WTC11 (cell line): ENCODE results near the gene GPR161. TPM values are rescaled to one million over a fixed set of nuclear protein-coding genes. Genes with fewer than 3 reads are reported as not detected.

Experiments
- ATAC-seq: fragments of 200-7000 bp; cut with Tn5 transposase; 2 replicates; pipeline ENCODE4 v1.10.0; 2021; ENCODE audit warnings: mild to moderate bottlenecking, moderate library complexity
- CTCF ChIA-PET: fragments of 300-600 bp; sonication (Branson Sonifier 250); formaldehyde crosslinking; loops from one replicate; lab custom pipeline; 2021; ENCODE audit warnings: antibody characterized with exemption; lab: Charles Lee
- POLR2A ChIA-PET: fragments of 350-600 bp; sonication (Branson Sonifier 250); formaldehyde crosslinking; loops from one replicate; lab custom pipeline; 2021; ENCODE audit warnings: antibody characterized with exemption; lab: Charles Lee
- DNase-seq: peaks from one replicate; pipeline ENCODE4 v3.0.0; 2021; ENCODE audit warnings: low spot score
- H3K27ac Mint-ChIP-seq: 2 replicates; pipeline ENCODE4 v1.8.0; 2021; ENCODE audit warnings: mixed read lengths
- H3K27me3 Mint-ChIP-seq: 2 replicates; pipeline ENCODE4 v1.8.0; 2021; ENCODE audit warnings: low read depth, mild to moderate bottlenecking, moderate library complexity, mixed read lengths
- H3K36me3 Mint-ChIP-seq: 2 replicates; pipeline ENCODE4 v1.8.0; 2021; ENCODE audit warnings: mixed read lengths
- H3K4me1 Mint-ChIP-seq: 2 replicates; pipeline ENCODE4 v1.8.0; 2022; ENCODE audit warnings: mixed read lengths
- H3K4me3 Mint-ChIP-seq: 2 replicates; pipeline ENCODE4 v1.8.0; 2021; ENCODE audit warnings: mild to moderate bottlenecking, moderate library complexity, mixed read lengths
- H3K9me3 Mint-ChIP-seq: 2 replicates; pipeline ENCODE4 v1.8.0; 2021; ENCODE audit warnings: mixed read lengths
- ATF3 ChIP-seq: sonication (generic); formaldehyde crosslinking; conservative IDR thresholded peaks from 2 replicates; pipeline ENCODE4 v1.8.1; 2022; ENCODE audit warnings: mild to moderate bottlenecking, missing genetic modification reagents
- E2F4 ChIP-seq: sonication (generic); formaldehyde crosslinking; IDR thresholded peaks from 2 replicates; pipeline ENCODE4 v1.8.1; 2022; ENCODE audit warnings: low read depth, mild to moderate bottlenecking, moderate library complexity, missing genetic modification reagents, borderline replicate concordance
- EMX1 ChIP-seq: fragments of 250-450 bp; sonication (Bioruptor Pico); IDR thresholded peaks from 2 replicates; pipeline ENCODE4 v1.8.0; 2021; ENCODE audit warnings: mild to moderate bottlenecking
- FOXP4 ChIP-seq: sonication (generic); formaldehyde crosslinking; IDR thresholded peaks from 2 replicates; pipeline ENCODE4 v1.8.0; 2022; ENCODE audit warnings: mild to moderate bottlenecking, missing genetic modification reagents
- GABPB1 ChIP-seq: sonication (generic); formaldehyde crosslinking; IDR thresholded peaks from 2 replicates; pipeline ENCODE4 v1.8.1; 2023; ENCODE audit warnings: mild to moderate bottlenecking, missing genetic modification reagents
- GRHL2 ChIP-seq: fragments of 250-450 bp; sonication (Bioruptor Pico); IDR thresholded peaks from 2 replicates; pipeline ENCODE4 v1.8.0; 2022; ENCODE audit warnings: mild to moderate bottlenecking, moderate library complexity; ENCODE audit not compliant: insufficient replicate concordance, severe bottlenecking
- HMGXB4 ChIP-seq: sonication (generic); formaldehyde crosslinking; IDR thresholded peaks from 2 replicates; pipeline ENCODE4 v1.8.1; 2023; ENCODE audit warnings: mild to moderate bottlenecking, moderate library complexity, missing genetic modification reagents
- IRF2 ChIP-seq: sonication (generic); formaldehyde crosslinking; IDR thresholded peaks from 2 replicates; pipeline ENCODE4 v1.8.0; 2022; ENCODE audit warnings: low read depth, missing genetic modification reagents, borderline replicate concordance
- JAZF1 ChIP-seq: fragments of 250-450 bp; sonication (Bioruptor Pico); IDR thresholded peaks from 2 replicates; pipeline ENCODE4 v1.9.0; 2021; ENCODE audit warnings: moderate library complexity, mild to moderate bottlenecking, inconsistent platforms
- NR3C1 ChIP-seq: sonication (generic); formaldehyde crosslinking; conservative IDR thresholded peaks from 2 replicates; pipeline ENCODE4 v1.8.1; 2023; ENCODE audit warnings: low read depth, mild to moderate bottlenecking, missing genetic modification reagents
- OVOL2 ChIP-seq: fragments of 250-450 bp; sonication (Bioruptor Pico); IDR thresholded peaks from 2 replicates; pipeline ENCODE4 v1.9.0; 2021; ENCODE audit warnings: mild to moderate bottlenecking, borderline replicate concordance
- PRRX2 ChIP-seq: fragments of 250-450 bp; sonication (Bioruptor Pico); IDR thresholded peaks from 2 replicates; pipeline ENCODE4 v1.8.0; 2021; ENCODE audit warnings: mild to moderate bottlenecking
- SOX15 ChIP-seq: fragments of 250-450 bp; sonication (Bioruptor Pico); IDR thresholded peaks from 2 replicates; pipeline ENCODE4 v1.9.0; 2021; ENCODE audit warnings: mild to moderate bottlenecking
- SP1 ChIP-seq: sonication (generic); formaldehyde crosslinking; conservative IDR thresholded peaks from 2 replicates; pipeline ENCODE4 v1.8.1; 2022; ENCODE audit warnings: missing genetic modification reagents
- TCF7 ChIP-seq: sonication (generic); formaldehyde crosslinking; IDR thresholded peaks from 2 replicates; pipeline ENCODE4 v1.8.0; 2022; ENCODE audit warnings: mild to moderate bottlenecking, low read depth, missing genetic modification reagents, moderate library complexity
- TEAD1 ChIP-seq: sonication (generic); formaldehyde crosslinking; IDR thresholded peaks from 2 replicates; pipeline ENCODE4 v1.8.0; 2022; ENCODE audit warnings: mild to moderate bottlenecking, missing genetic modification reagents
- TP53 ChIP-seq: sonication (generic); formaldehyde crosslinking; IDR thresholded peaks from 2 replicates; pipeline ENCODE4 v1.8.1; 2023; ENCODE audit warnings: mild to moderate bottlenecking, missing genetic modification reagents
- USF2 ChIP-seq: sonication (generic); formaldehyde crosslinking; IDR thresholded peaks from 2 replicates; pipeline ENCODE4 v1.8.1; 2023; ENCODE audit warnings: mild to moderate bottlenecking, missing genetic modification reagents, moderate library complexity
- ZNF232 ChIP-seq: sonication (generic); formaldehyde crosslinking; IDR thresholded peaks from 2 replicates; pipeline ENCODE4 v1.8.0; 2022; ENCODE audit warnings: mild to moderate bottlenecking, missing genetic modification reagents
- ZNF281 ChIP-seq: sonication (generic); formaldehyde crosslinking; IDR thresholded peaks from 2 replicates; pipeline ENCODE4 v1.8.0; 2023; ENCODE audit warnings: mild to moderate bottlenecking, missing genetic modification reagents
- total RNA-seq: library from RNA; stranded (reverse); gene quantifications from 3 replicates; pipeline ENCODE4 v1.2.3, GENCODE V29; 2021
- TF ChIP-seq, protein P1 (sequence below): sonication (generic); formaldehyde crosslinking; IDR thresholded peaks from 2 replicates; pipeline ENCODE4 v1.8.1; 2022; ENCODE audit warnings: mild to moderate bottlenecking, missing genetic modification reagents, moderate library complexity, borderline replicate concordance

The GPR161 gene
- total RNA-seq, 1 experiment from 2014 or later, result 11.6 TPM

DNA sequence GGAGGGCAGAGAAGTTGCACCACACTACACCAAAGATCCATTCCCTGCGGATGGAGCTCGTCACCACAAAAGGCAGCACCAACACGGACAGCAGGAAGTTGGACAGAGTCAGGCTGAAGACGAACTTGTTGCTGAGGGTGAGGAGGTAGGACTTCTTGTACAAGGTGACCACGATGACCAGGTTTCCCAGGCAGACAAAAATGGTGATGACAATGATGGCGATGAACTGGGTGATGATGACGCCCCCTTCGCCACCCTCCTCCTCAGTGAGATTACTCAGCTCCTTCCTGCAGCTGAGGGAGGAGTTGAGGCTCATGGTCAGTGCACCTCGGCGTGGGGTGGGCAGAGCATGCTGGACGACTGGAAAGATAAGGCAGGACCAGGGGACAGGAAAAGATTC is 32.2 kb downstream of the GPR161 start (continued):
- TF ChIP-seq HMGXB4 (CRISPR knock-in tag), result no peak

GRCh38 chr1:168102487-168102886 is 34.2 kb downstream of the GPR161 start:
- Mint-ChIP-seq H3K9me3 (no peaks in the 10 kb centered on the region), H3K36me3 (no peaks in the 10 kb centered on the region), H3K27ac (no peak overlapping the region), H3K4me1 (peaks cover 8% of the 10 kb centered on the region; the same call in 1 of the 2 replicates), H3K4me3 (no peak overlapping the region), H3K27me3 (no peaks in the 10 kb centered on the region)
- ATAC-seq, result no peak
- POLR2A ChIA-PET, result no interaction called here
- no peak for TF ChIP-seq ZNF232 (CRISPR knock-in tag)
- no peak for TF ChIP-seq TEAD1 (CRISPR knock-in tag)
- no peak for TF ChIP-seq EMX1 (CRISPR knock-in tag)
- no peak for TF ChIP-seq TP53 (CRISPR knock-in tag)
- no peak for TF ChIP-seq SOX15
- no peak for TF ChIP-seq TCF7 (CRISPR knock-in tag)
- no peak for TF ChIP-seq USF2
- no peak for TF ChIP-seq ATF3 (CRISPR knock-in tag)
- TF ChIP-seq E2F4 (CRISPR knock-in tag), result no peak
- no peak for TF ChIP-seq JAZF1 (CRISPR knock-in tag)
- no peak for TF ChIP-seq SP1 (CRISPR knock-in tag)
- no peak for TF ChIP-seq FOXP4 (CRISPR knock-in tag)
- no peak for TF ChIP-seq OVOL2 (CRISPR knock-in tag)
- TF ChIP-seq IRF2, result no peak
- TF ChIP-seq GRHL2 (CRISPR knock-in tag), result no peak
- no peak for TF ChIP-seq PRRX2
- TF ChIP-seq NR3C1, result no peak
- TF ChIP-seq ZNF281 (CRISPR knock-in tag), result no peak
- TF ChIP-seq GABPB1, result no peak
- TF ChIP-seq, protein P1, sequence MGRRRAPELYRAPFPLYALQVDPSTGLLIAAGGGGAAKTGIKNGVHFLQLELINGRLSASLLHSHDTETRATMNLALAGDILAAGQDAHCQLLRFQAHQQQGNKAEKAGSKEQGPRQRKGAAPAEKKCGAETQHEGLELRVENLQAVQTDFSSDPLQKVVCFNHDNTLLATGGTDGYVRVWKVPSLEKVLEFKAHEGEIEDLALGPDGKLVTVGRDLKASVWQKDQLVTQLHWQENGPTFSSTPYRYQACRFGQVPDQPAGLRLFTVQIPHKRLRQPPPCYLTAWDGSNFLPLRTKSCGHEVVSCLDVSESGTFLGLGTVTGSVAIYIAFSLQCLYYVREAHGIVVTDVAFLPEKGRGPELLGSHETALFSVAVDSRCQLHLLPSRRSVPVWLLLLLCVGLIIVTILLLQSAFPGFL, result no peak
- CTCF ChIA-PET, result no interaction called here
- no peak for DNase-seq
